GM21528 (cell line): ENCODE measurements around the gene ATAT1.

Experiments
- ATAC-seq: cut with Tn5 transposase; IDR thresholded peaks from one replicate; pipeline ENCODE4 v1.9.1; 2021; ENCODE audit warnings: mild to moderate bottlenecking, moderate library complexity; ENCODE audit not compliant: unreplicated experiment, low FRiP score

The ATAT1 gene

DNA sequence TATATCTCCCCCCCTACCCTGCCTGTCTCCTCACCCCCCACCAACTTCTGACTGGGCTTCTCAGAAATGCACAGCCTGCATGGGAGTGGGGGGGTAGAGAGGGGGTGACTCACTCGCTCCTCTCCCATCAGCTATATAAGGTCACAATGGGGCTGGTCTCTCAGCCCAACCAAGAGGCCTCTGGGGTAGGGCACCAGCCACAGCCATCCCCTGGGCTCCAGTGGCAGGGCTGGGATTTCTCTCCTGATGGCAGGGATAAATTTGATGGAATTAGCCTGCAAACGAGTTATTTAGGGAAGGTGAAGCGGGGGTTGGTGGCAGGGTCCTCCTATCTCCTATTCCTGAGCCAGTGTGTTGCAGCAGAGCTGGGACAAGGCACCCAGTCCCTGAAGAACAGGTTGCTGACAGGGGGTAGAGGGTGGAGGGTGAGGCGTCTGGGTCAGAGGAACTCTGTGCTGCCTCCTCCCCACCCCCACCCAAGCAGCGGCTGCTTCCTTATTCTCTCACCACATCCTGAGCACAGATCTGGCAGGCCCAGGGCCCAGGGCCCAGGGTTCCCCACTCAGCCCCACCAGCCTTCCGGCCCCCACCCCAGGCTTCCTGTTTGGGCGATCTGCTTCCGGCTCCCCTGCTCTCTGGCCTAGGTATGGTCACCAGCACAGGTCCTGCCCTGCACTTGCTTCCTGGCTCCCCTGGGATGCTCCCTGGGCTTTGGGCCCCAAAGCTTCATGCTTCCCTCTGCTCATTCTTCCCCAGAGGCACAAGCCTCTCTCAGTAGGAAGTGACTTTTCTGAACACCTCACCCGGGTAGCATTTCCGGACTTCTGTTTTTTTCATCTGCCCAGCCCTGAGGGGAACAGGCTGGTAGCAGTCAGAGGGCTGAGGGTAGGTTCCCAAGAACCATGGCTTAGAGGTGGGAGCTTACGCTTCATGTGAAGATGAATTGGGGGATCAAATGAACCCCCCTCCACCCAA lies 55.8 kb downstream of the ATAT1 start:
- ATAC-seq, result peak; percentile 44

DNA sequence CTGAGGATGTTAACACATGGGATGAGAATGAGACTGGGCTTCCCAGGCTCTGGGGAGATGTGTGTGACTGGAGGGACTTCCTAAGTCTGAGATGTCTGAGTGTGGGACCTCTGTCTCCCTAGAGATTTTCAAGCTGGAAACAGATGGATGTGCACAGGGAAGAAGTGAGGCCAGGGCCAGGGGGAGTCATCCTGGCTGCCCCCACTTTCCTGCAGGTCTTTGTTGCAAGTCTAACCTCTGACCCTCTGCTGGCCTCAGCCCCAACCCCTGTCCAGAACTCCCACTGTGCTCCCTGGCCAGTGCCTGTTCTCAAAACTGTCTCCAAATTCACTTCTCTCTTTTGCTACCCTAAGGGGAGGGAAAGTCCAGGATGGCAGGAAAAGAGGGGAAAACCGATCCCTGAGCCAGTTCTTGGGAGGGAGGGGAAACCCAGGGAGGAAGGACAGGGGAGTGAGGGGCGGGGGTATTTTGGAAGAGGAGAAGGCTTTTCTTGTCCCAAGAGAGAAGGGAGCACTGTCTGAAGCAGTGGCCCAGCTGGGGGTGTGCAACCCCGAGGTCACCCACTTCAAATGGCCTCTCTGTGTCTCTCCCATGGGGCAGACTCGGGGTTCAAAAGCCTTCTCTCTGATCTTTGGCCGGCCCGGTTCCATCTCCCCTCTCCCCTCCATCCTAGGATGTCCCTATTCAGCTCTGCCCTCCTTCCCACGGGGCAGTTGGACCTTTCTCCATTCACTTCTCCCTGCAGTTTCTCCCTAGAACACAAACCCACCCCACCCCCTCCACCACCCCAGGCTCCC lies 56.7 kb downstream of the ATAT1 start:
- no peak for ATAC-seq

DNA sequence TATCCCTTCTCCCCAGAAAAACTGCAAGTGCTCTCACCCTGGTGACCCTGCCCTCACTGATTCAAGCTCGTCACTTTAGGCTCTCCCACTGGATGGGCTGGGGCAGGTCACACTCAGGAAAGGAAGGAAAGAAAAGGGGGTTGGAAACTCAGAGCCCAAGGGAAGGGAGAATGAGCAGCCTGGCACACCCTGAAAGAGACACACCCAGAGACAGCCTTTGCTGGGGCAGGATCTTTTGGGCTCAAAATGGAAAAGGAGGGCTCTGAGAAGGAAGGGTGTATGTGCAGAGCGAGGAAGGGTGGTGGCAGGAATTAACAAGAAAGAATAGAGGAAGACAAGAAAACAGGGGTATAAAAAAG lies 57.3 kb downstream of the ATAT1 start:
- ATAC-seq, result no peak

DNA sequence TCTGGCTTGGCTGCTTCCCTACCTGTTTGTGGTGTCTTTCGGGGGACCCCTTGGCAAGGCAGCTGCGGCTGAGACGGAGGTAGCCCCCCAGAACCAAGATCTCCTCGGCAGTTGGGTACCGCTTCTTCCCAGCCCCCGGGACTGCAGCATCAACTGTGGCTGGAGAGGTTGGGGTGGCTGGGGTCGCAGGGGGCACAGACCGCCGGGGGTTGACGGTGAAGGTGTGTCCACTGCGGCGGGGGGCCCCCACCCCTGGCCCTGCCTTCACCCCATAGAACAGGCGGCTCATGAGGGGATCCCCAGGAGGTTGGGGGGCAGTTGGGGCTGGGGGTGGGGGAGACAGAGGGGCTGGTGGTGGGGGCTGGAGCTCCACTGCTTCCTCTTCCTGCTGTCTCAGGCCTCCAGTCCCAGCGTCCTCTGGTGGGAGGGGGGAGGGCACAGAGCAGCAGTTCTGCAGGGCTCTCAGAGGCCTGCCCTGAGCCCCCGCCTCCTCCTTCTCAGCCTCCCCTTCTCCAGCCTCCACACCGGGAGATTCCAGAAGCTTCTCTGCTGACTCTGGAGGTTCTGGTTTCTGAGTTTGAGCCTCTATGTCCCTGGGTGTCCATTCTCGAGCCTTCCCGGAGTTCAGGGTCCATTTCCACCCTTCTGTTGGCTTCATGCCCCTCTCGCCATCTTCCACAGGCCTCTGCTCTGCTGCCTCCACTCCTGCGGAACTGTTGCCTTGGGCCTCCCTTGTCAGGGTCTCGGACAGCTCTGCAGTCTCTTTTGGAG lies 57.9 kb downstream of the ATAT1 start:
- no peak for ATAC-seq

DNA sequence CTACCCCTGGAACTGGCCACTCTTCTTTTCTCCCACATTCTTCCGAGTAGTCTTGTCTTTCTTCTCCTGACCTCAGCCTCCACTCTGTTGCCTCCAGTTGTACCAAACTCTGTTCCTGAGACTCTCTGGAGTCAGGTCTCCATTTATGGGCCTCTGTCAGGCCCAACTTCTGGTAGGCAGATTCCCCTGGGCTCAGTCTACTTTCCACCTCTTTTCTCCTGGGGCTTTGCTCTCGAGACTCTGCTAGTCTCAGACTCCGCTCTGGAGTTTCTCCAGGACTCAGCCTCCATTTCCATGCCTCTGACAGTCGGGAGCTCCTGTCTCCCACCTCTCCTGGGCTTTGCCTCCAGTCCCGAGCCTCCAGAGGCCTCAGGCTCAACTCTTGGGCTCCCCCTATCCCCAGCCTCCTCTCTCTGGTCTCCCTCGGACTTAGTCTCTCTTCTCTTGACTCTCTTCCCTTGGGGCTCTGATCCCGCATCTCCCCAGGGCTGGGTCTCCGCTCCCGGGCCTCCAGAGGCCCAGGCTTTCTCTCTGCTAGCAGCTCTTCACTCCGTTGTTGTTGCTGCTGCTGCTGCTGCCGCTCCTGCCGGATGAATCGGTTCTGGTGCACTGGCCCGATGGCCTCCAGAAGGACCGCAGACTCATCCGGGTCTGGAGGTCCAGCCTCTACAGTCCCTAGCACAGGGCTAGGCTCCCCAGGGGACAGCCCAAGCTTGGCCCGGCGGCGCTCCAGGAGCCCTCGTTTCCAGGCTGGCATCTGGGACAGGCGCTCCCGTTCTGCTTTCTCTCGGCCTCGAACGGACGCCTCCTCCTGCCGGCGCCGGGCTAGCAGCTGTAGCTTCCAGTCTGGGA lies 58.7 kb downstream of the ATAT1 start:
- ATAC-seq, result no peak

DNA sequence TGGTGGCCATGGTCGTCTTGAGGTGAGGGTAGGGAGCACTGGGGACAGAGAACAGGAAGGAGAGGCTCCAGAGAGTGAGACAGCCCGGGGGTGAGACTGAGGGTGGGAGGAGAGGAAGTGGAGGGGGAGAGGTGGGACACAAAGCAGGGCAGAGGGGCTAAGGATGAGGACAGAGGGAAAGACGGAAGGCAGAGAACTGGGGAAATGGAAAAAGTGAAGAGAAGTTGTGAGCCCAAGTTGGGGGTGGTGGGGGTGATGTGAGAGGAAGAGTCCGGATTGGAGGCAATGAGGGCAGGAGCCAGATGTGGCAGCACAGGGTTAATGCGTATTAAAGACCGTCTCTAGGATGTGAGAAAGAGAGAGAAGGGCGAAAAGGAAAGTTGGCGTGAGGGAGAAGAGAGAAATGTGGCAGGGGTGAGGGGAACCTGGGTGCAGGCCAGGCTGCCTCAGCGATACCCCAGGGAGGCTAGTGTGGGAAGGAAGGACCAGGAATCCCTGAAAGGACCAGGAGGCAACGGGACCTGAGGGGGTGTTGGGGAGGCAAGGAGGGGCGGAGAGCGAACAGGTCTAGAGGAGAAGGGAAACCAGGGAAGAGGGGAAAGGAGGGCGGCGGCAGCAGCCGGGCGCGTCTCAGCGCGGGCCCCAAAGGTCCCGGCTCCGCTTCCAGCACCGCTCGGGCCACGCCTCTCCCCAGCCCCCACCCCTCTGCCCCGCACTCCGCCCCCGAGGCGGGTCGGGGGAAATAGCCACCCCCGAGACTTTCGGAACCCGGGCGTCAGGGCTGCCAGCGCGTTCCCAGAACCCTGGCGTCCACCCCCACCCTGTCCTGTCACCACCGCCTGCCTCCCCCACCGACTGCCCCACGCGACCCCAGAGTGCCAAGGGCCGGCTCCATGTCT lies 59.6 kb downstream of the ATAT1 start, which contains the start of gene PPP1R18:
Gene PPP1R18, minus strand, starts transcription at position 637 of the 899 bp plus-strand sequence. Its CDS starts 627 bp downstream, at position 10.
- no peak for ATAC-seq

DNA sequence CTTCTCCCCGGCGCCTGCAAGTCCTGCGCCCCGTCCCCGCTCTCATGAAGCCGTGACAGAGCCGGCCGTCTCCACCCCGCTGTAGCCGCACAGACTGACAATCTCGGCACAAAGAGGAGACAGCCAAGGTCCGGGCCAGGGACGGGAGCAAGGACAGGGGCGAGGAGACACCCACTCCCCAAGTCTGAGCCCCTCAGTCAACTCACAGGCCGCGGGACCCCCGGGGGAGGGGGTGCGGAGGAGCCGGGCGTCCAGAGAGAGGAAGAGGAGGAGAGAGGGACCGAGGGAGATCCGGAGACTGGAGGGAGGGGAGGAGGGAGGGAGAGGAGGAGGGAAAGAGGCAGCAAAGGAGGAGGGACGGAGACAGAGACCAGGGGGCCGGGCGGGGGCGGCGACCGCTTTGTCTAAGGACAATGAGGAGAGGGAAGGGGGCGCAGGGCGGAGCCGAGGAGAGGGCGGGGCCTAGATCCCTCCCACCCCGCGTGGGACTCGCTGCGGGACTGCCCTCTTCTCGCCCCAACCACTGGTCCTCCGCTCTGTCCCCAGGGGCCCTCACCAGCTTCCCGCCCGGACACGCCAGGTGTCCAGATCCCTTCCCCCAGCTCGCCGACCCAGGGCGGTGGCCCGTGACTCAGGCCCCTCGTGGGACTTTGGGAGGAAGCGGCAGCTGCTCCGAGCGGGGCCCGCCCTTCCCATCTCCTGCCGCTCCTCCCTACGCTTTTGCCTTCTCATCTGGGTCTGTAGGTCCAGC lies 60.4 kb downstream of the ATAT1 start:
- ATAC-seq, result no peak

DNA sequence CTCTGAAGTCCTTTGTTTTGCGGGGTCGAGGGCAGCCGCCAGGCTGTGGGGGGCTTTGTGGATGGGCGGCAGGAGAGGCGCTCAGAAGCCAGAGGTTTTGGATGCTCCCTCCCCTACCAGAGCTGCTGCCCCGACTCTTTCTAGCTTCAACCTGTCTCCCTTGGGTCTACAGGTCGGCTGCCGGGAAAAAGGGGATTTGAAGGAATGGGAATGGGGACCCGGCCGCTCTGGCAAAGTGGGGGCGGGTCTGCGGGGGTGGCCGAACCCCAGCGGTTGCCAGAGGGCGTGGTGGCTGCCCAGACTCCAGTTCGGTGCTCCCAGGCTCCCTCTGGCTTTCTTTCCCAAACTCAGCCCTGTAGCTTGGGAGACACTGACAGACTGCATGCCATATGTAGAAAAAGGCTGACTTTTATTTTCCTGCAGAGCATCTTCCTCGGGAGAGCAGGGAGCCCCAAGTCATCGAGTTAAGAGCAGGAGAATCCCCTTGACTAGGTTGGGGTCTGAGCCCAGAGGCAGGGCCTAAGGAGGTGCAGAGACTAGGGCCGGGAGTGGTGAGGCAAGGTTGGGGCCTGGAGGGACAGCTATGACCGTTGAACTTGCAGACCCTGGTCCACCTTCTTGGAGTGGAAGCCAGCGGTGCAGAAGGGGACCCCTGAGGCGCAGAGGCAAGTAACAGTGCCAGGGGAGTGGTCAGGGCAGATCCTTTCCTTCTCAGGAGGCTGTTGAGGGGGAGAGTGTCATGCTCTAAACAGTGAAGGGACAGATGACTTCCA lies 61.2 kb downstream of the ATAT1 start:
- no peak for ATAC-seq

DNA sequence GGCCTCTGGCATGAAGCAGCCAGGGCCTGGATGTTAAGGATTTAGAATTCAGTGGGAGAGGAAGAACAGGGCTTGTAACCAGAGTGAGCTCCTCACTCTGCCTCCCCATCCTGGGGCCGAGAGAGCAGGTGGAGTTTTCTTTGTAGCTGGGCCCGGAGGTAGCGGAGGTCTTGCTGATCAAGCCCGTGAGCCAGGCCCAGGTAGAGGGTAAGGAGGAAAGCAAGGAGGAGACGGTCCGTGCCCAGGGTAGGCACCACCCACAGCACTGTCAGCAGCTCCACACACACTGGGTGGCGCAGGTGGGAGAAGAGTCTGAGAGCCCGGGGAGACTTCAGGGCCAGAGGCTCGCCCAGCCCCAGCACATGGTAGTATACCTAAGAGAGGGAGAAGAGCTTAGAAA lies 61.9 kb downstream of the ATAT1 start:
- no peak for ATAC-seq

DNA sequence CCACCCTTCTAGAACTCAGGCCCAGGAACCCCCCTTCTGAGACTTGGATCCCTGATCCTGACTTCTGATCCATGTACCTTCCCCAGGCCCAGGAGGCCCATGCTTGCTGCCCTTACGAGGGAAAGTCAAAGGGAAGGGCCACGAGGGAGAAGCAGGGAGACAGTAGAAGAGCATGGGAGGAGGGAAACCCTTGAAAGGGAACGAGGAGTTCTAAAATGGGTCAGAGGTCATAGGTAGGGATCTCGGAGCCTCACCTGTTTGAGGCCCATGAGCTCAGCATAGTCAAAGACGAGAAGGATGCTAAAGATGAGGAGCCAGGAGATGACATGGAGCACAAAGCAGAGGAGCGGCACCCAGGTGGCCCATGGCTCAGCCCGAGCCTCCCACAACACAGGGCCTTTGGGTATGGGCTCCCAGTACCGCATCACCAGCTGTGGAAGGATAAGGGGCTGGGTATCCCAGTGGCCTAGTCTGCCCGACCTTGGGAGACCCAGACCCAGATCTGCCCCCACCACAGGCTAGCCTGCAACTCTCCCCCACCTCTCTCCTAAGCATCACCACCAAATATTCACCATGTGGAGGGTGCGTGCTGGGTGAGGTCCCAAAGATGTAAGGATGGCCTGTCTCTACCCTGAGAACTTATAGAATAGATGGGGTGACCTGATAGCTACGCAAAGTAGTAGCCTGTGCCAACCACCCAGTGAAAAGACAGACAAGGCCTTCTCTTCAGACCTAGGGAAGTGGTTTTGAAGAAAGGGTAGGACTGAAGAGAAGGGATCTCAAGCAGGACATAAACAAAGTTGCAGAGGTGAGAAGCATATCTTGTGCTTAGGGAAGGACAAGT lies 62.6 kb downstream of the ATAT1 start:
- no peak for ATAC-seq

DNA sequence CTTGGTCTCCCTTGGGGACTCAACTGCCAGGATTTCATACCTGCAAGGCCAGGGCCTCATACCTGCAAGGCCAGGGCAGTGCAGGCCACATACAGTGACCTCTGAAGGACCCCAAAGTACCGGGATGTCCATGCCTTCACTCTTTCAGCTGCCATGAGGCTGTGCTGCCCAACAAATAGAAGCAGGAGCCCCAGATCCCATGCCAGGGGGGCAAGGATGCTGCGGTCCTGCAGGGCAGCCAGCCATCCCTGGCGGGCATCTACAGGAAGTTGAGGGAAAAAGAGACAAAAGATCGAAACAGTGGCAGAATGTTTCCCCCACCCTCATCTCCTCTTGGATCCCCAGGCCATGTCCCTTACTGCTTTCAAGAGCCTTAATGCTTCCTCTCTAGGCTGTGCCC lies 63.3 kb downstream of the ATAT1 start:
- no peak for ATAC-seq

DNA sequence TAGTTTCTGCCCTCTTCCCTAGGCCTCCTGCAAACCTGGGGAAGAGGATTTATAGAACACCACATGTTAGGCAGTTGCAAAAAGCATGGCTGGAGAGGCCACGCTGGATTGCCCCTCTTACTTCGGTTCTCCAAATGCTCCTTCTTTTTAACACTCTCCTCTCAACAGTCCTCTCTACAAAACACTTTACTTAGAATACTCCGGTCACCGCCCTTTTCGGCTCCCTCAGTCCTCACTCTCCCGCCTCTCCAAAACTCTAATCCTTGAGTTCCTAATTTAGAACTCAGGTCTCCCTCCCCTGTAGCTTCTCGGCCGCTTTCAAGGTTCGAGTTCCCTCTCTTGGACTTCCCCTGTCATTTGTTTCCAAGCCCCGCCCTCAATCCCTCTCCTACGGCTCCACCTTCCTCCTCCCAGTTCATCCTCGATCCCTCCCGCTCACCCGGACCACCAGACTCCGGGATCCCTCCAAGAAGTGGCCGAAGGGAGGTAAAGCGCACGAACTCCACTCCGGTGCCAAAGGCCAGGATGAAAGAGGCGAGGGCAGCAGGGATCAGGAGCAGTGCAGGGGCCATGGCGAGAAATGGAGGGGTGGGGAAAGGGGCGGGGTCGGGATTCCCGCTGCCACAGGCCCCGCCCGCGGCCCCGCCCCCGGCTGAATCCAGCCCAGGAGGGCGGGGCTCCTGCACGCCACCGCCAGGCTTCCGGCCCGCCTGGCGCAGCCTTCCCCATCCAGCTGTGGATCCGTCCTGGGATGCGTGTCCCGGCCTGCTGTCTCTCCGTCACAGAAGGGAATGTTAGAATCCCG lies 63.9 kb downstream of the ATAT1 start, which contains the start of gene NRM:
Gene NRM, minus strand, starts transcription at position 582 of the 805 bp plus-strand sequence. Its CDS starts 10 bp downstream, at position 572.
- ATAC-seq, result peak; percentile 24

DNA sequence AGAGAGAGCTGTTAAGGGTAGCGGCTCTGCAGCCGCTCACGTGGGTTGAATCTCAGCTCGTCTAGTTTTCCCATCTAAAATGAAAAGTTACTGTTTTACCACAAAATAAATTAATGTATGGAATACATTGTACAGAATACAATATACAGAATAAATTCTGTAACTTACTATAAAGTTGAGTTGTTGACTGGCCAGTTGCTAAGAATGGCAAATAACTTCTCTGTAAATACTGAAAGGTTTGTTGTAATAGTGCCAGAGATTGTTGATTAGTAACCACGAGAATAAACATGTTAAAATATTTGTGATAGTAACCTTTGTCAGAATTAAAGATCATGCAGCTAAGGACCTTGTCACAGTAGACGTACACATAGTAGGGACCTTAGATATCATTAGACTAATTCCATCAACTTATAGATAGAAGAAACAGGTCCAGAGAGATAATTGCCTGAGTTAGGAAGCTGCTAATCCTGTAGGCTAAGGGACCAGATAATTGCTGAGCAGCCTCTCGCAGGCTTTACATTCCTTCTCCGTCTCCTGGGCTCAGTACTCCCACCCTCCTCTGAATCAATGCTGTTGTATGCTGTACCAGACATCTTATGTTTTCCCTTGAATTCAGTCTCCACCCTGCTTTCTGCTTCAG lies 64.7 kb downstream of the ATAT1 start:
- no peak for ATAC-seq
